PC-9 (cell line): ENCODE measurements around the gene GPR143. TPM values are rescaled to one million over a fixed set of nuclear protein-coding genes. Genes with fewer than 3 reads are reported as not detected.

Experiments
- BruUV-seq: library from RNA; stranded (reverse); fragments of 400-500 nt; replicated peaks from 2 replicates; lab custom pipeline; 2021; lab: Mats Ljungman, UMichigan
- CTCF ChIA-PET: fragments of 300-600 bp; sonication (Branson Sonifier 250); formaldehyde crosslinking; loops from one replicate; lab custom pipeline; 2022; ENCODE audit warnings: antibody characterized with exemption; lab: Charles Lee
- POLR2A ChIA-PET: fragments of 300-600 bp; sonication (Branson Sonifier 250); formaldehyde crosslinking; loops from one replicate; lab custom pipeline; 2022; ENCODE audit warnings: antibody characterized with exemption; ENCODE audit not compliant: unreplicated experiment; lab: Charles Lee
- DNase-seq, 2 experiments: peaks; one replicate each; pipeline versions ENCODE4 v3.0.0 to v3.0.0-alpha.2; 2015 to 2022; ENCODE audit warnings: mixed read lengths in 1 of 2
- H2AFZ ChIP-seq: fragments of 200-600 bp; sonication (generic); 2 replicates; pipeline ENCODE4 v1.8.1; 2017; ENCODE audit warnings: antibody characterized with exemption
- H3F3A ChIP-seq: fragments of 200-600 bp; sonication (generic); 2 replicates; pipeline ENCODE4 v1.8.1; 2017; ENCODE audit warnings: antibody characterized with exemption, mild to moderate bottlenecking, low read depth; ENCODE audit not compliant: insufficient read depth
- H3K27ac ChIP-seq: fragments of 200-600 bp; sonication (generic); 2 replicates; pipeline ENCODE4 v1.6.1; 2016; ENCODE audit warnings: mixed run types
- H3K27me3 ChIP-seq: fragments of 200-600 bp; sonication (generic); 2 replicates; pipeline ENCODE4 v1.6.1; 2016; ENCODE audit warnings: low read depth, mixed run types; ENCODE audit not compliant: insufficient read depth
- H3K36me3 ChIP-seq: fragments of 200-600 bp; sonication (generic); 2 replicates; pipeline ENCODE4 v1.6.1; 2016; ENCODE audit warnings: low read depth, mixed run types
- H3K4me1 ChIP-seq: fragments of 200-600 bp; sonication (generic); replicated peaks from 2 replicates; pipeline ENCODE4 v1.6.1; 2016; ENCODE audit warnings: mixed run types; ENCODE audit not compliant: insufficient read depth
- H3K4me2 ChIP-seq: fragments of 200-600 bp; sonication (generic); 2 replicates; pipeline ENCODE4 v1.6.1; 2017; ENCODE audit warnings: mixed run types
- H3K4me3 ChIP-seq: fragments of 200-600 bp; sonication (generic); 2 replicates; pipeline ENCODE4 v1.6.1; 2016; ENCODE audit warnings: mixed run types
- H3K79me2 ChIP-seq: fragments of 200-600 bp; sonication (generic); 2 replicates; pipeline ENCODE4 v1.6.1; 2017; ENCODE audit warnings: low read depth, mixed run types
- H3K9me2 ChIP-seq: fragments of 200-600 bp; sonication (generic); 2 replicates; pipeline ENCODE4 v1.8.1; 2017; ENCODE audit warnings: mild to moderate bottlenecking; ENCODE audit not compliant: insufficient read depth
- H3K9me3 ChIP-seq: fragments of 200-600 bp; sonication (generic); 2 replicates; pipeline ENCODE4 v1.8.1; 2016; ENCODE audit warnings: low read depth; ENCODE audit not compliant: insufficient read depth
- H4K20me1 ChIP-seq: fragments of 200-600 bp; sonication (generic); 2 replicates; pipeline ENCODE4 v1.8.1; 2017; ENCODE audit not compliant: insufficient read depth
- CTCF ChIP-seq: fragments of 200-600 bp; sonication (generic); conservative IDR thresholded peaks from 2 replicates; pipeline ENCODE4 v1.6.1; 2017; ENCODE audit warnings: mixed run types, antibody characterized with exemption, mild to moderate bottlenecking, moderate library complexity
- EZH2 ChIP-seq: fragments of 200-600 bp; sonication (generic); IDR thresholded peaks from 2 replicates; pipeline ENCODE4 v1.8.0; 2017; ENCODE audit warnings: antibody characterized with exemption, low read depth
- intact Hi-C: fragments of 100-400 bp; cut with micrococcal nuclease; formaldehyde crosslinking; loops from one replicate; pipeline ENCODE4 v1.10.0; 2022; ENCODE audit not compliant: unreplicated experiment
- total RNA-seq: library from RNA; stranded (reverse); gene quantifications from 2 replicates; pipeline ENCODE4 v1.2.3, GENCODE V29; 2021

The GPR143 gene
- total RNA-seq, 1 experiment from 2014 or later: not detected

GRCh38 chrX:9687899-9688298 is 77.7 kb downstream of the GPR143 start:
- TF ChIP-seq CTCF (no peak), EZH2 (no peak)
- H4K20me1 ChIP-seq: no peaks in the 10 kb centered on the region
- no peaks in the 10 kb centered on the region for H3K79me2 ChIP-seq
- POLR2A ChIA-PET: no interaction called here
- H3K27me3 ChIP-seq: no peaks in the 10 kb centered on the region
- no peak overlapping the region for H2AFZ ChIP-seq
- no peaks in the 10 kb centered on the region for H3K36me3 ChIP-seq
- no peak overlapping the region for H3K4me3 ChIP-seq
- no peak overlapping the region for H3K4me2 ChIP-seq
- no peak overlapping the region for H3K27ac ChIP-seq
- intact Hi-C loops: no loop called here
- DNase-seq: no peak
- H3F3A ChIP-seq: no peaks in the 10 kb centered on the region
- BruUV-seq: no TSS peak
- no peaks in the 10 kb centered on the region for H3K9me2 ChIP-seq
- CTCF ChIA-PET: no interaction called here
- no peaks in the 10 kb centered on the region for H3K9me3 ChIP-seq
- H3K4me1 ChIP-seq: no peaks in the 10 kb centered on the region

- Histone ChIP-seq H3K27ac (no peak overlapping the region), H4K20me1 (no peaks in the 10 kb centered on the region), H3K4me2 (no peak overlapping the region), H3K4me3 (no peak overlapping the region), H3K36me3 (no peaks in the 10 kb centered on the region), H3K4me1 (no peaks in the 10 kb centered on the region), H3K79me2 (no peaks in the 10 kb centered on the region), H2AFZ (no peak overlapping the region), H3K9me2 (no peaks in the 10 kb centered on the region), H3K9me3 (no peaks in the 10 kb centered on the region), H3F3A (no peaks in the 10 kb centered on the region), H3K27me3 (no peaks in the 10 kb centered on the region)
- CTCF ChIA-PET: no interaction called here
- BruUV-seq: no TSS peak
- no peak for DNase-seq
- intact Hi-C loops: no loop called here
- TF ChIP-seq CTCF: no peak
- TF ChIP-seq EZH2: no peak
- POLR2A ChIA-PET: no interaction called here
Observed at GRCh38 chrX:9683350-9683749, 82.3 kb downstream of the GPR143 start.

- H3K27ac ChIP-seq: no peak overlapping the region
- H2AFZ ChIP-seq: no peak overlapping the region
- H3K4me3 ChIP-seq: no peak overlapping the region
- H3K9me2 ChIP-seq: no peaks in the 10 kb centered on the region
- H3K36me3 ChIP-seq: no peaks in the 10 kb centered on the region
- H3K4me1 ChIP-seq: no peaks in the 10 kb centered on the region
- intact Hi-C loops: no loop called here
- CTCF ChIA-PET: no interaction called here
- no peaks in the 10 kb centered on the region for H3K79me2 ChIP-seq
- H3K9me3 ChIP-seq: no peaks in the 10 kb centered on the region
- H3K27me3 ChIP-seq: no peaks in the 10 kb centered on the region
- TF ChIP-seq EZH2: no peak
- TF ChIP-seq CTCF: no peak
- BruUV-seq: no TSS peak
- H4K20me1 ChIP-seq: no peaks in the 10 kb centered on the region
- H3F3A ChIP-seq: no peaks in the 10 kb centered on the region
- POLR2A ChIA-PET: no interaction called here
- no peak overlapping the region for H3K4me2 ChIP-seq
- DNase-seq: no peak
Observed at GRCh38 chrX:9682861-9683260, 82.8 kb downstream of the GPR143 start.
